IMR-90 (cell line): ENCODE results near the gene ICAM2. TPM values are rescaled to one million over a fixed set of nuclear protein-coding genes. Genes with fewer than 3 reads are reported as not detected.

ENCODE experiments used
- ATAC-seq: fragments of 200-7000 bp; cut with Tn5 transposase; 2 replicates; pipeline ENCODE4 v1.9.1; 2020; ENCODE audit warnings: low read depth, mild to moderate bottlenecking, moderate library complexity
- BruUV-seq: library from RNA; stranded (reverse); fragments of 400-500 nt; replicated peaks from 2 replicates; lab custom pipeline; 2021; lab: Mats Ljungman, UMichigan
- CTCF ChIA-PET: fragments of 300-600 bp; formaldehyde crosslinking; extraction: SDS; loops from one replicate; lab custom pipeline; 2021; ENCODE audit warnings: antibody characterized with exemption; lab: Yijun Ruan, JAX
- POLR2A ChIA-PET: fragments of 300-600 bp; sonication (Branson Sonifier 250); formaldehyde crosslinking; loops from one replicate; lab custom pipeline; 2022; ENCODE audit warnings: antibody characterized with exemption; ENCODE audit not compliant: unreplicated experiment; lab: Charles Lee
- DNase-seq: peaks from one replicate; pipeline ENCODE4 v3.0.0; 2013
- H2AFZ ChIP-seq: replicated peaks from 2 replicates; pipeline ENCODE3; 2013; ENCODE audit warnings: low read length, mild to moderate bottlenecking; ENCODE audit not compliant: poor library complexity
- H2AK5ac ChIP-seq: 2 replicates; pipeline ENCODE4 v1.6.1; 2013; ENCODE audit warnings: low read depth, low read length, inconsistent platforms
- H2AK9ac ChIP-seq: replicated peaks from 2 replicates; pipeline ENCODE3; 2013; ENCODE audit warnings: mild to moderate bottlenecking, low read depth, low read length, moderate library complexity; ENCODE audit not compliant: poor library complexity
- H2BK120ac ChIP-seq: 2 replicates; pipeline ENCODE4 v1.6.1; 2013; ENCODE audit warnings: low read depth, low read length, inconsistent platforms
- H2BK15ac ChIP-seq: 3 replicates; pipeline ENCODE4 v1.6.1; 2013; ENCODE audit warnings: low read depth, low read length, inconsistent platforms
- H2BK20ac ChIP-seq: 2 replicates; pipeline ENCODE4 v1.6.1; 2013; ENCODE audit warnings: low read depth, mild to moderate bottlenecking, inconsistent platforms, low read length, moderate library complexity
- H2BK5ac ChIP-seq: 2 replicates; pipeline ENCODE4 v1.6.1; 2013; ENCODE audit warnings: mild to moderate bottlenecking, low read depth, low read length, inconsistent platforms; ENCODE audit not compliant: poor library complexity, severe bottlenecking
- H3K14ac ChIP-seq: replicated peaks from 2 replicates; pipeline ENCODE4 v1.6.1; 2013; ENCODE audit warnings: low read depth, low read length, inconsistent platforms
- H3K18ac ChIP-seq: 2 replicates; pipeline ENCODE4 v1.6.1; 2013; ENCODE audit warnings: low read depth, low read length, control low read depth
- H3K23ac ChIP-seq: 2 replicates; pipeline ENCODE4 v1.6.1; 2013; ENCODE audit warnings: low read depth, low read length, inconsistent platforms
- H3K27ac ChIP-seq: 2 replicates; pipeline ENCODE4 v1.5.1; 2013; ENCODE audit warnings: mild to moderate bottlenecking, control low read depth, low read length; ENCODE audit not compliant: insufficient read depth
- H3K27me3 ChIP-seq: 2 replicates; pipeline ENCODE4 v1.6.1; 2013; ENCODE audit warnings: low read length; ENCODE audit not compliant: control insufficient read depth, insufficient read depth
- H3K36me3 ChIP-seq: 2 replicates; pipeline ENCODE4 v1.6.1; 2013; ENCODE audit warnings: low read length, mixed read lengths; ENCODE audit not compliant: control insufficient read depth, insufficient read depth
- H3K4ac ChIP-seq: 2 replicates; pipeline ENCODE4 v1.6.1; 2013; ENCODE audit warnings: low read depth, low read length, inconsistent platforms
- H3K4me1 ChIP-seq: 2 replicates; pipeline ENCODE4 v1.6.1; 2013; ENCODE audit warnings: low read length, mixed read lengths; ENCODE audit not compliant: control insufficient read depth, insufficient read depth
- H3K4me2 ChIP-seq: 2 replicates; pipeline ENCODE4 v1.6.1; 2013; ENCODE audit warnings: low read depth, mild to moderate bottlenecking, control low read depth, low read length, moderate library complexity
- H3K4me3 ChIP-seq: 2 replicates; pipeline ENCODE4 v1.5.1; 2013; ENCODE audit warnings: low read depth, mild to moderate bottlenecking, control low read depth, low read length, moderate library complexity; ENCODE audit not compliant: insufficient read depth
- H3K56ac ChIP-seq: 2 replicates; pipeline ENCODE4 v1.6.1; 2013; ENCODE audit warnings: low read length, inconsistent platforms; ENCODE audit not compliant: insufficient read depth; ENCODE audit errors: extremely low read depth
- H3K79me1 ChIP-seq, 2 experiments: 2 replicates each; pipeline ENCODE4 v1.6.1; 2013; ENCODE audit warnings: low read length in 2 of 2, inconsistent platforms in 1 of 2, low read depth in 1 of 2
- H3K9ac ChIP-seq: 2 replicates; pipeline ENCODE4 v1.6.1; 2013; ENCODE audit warnings: low read depth, low read length, control low read depth
- H3K9me1 ChIP-seq: 2 replicates; pipeline ENCODE4 v1.6.1; 2013; ENCODE audit warnings: low read length, inconsistent platforms; ENCODE audit not compliant: insufficient read depth
- H3K9me3 ChIP-seq: 2 replicates; pipeline ENCODE4 v1.6.1; 2013; ENCODE audit warnings: low read length; ENCODE audit not compliant: control insufficient read depth, insufficient read depth
- H4K20me1 ChIP-seq: 2 replicates; pipeline ENCODE4 v1.6.1; 2013; ENCODE audit warnings: low read length, inconsistent platforms; ENCODE audit not compliant: insufficient read depth
- H4K5ac ChIP-seq: 2 replicates; pipeline ENCODE4 v1.6.1; 2013; ENCODE audit warnings: mild to moderate bottlenecking, low read depth, low read length, control low read depth
- H4K8ac ChIP-seq, 2 experiments: 2 replicates each; pipeline ENCODE4 v1.6.1; 2013; ENCODE audit warnings: low read depth in 2 of 2, low read length in 2 of 2, control low read depth in 1 of 2, inconsistent platforms in 1 of 2
- H4K91ac ChIP-seq: 2 replicates; pipeline ENCODE4 v1.6.1; 2013; ENCODE audit warnings: low read depth, low read length, inconsistent platforms; ENCODE audit not compliant: insufficient read depth
- BHLHE40 ChIP-seq: fragments of 150-350 bp; IDR thresholded peaks from 2 replicates; pipeline ENCODE4 v1.6.1; 2016; ENCODE audit warnings: mild to moderate bottlenecking, low read depth, low read length
- CEBPB ChIP-seq: IDR thresholded peaks from 2 replicates; pipeline ENCODE4 v1.6.1; 2012; ENCODE audit warnings: low read depth, low read length, improper control_type of control experiment
- CHD1 ChIP-seq: IDR thresholded peaks from 2 replicates; pipeline ENCODE4 v1.6.1; 2012; ENCODE audit warnings: low read depth, low read length, improper control_type of control experiment
- CTCF ChIP-seq: conservative IDR thresholded peaks from 2 replicates; pipeline ENCODE4 v1.5.1; 2012; ENCODE audit warnings: mild to moderate bottlenecking, low read depth, low read length, improper control_type of control experiment
- FOS ChIP-seq: fragments of 150-350 bp; IDR thresholded peaks from 2 replicates; pipeline ENCODE4 v1.6.1; 2016; ENCODE audit warnings: low read depth, low read length
- MAFK ChIP-seq: IDR thresholded peaks from 2 replicates; pipeline ENCODE4 v1.6.1; 2012; ENCODE audit warnings: low read depth, low read length, improper control_type of control experiment
- MAZ ChIP-seq: IDR thresholded peaks from 2 replicates; pipeline ENCODE4 v1.6.1; 2012; ENCODE audit warnings: low read depth, mild to moderate bottlenecking, low read length, improper control_type of control experiment, moderate library complexity, borderline replicate concordance
- MXI1 ChIP-seq: IDR thresholded peaks from 2 replicates; pipeline ENCODE4 v1.6.1; 2012; ENCODE audit warnings: low read depth, mild to moderate bottlenecking, low read length, moderate library complexity, borderline replicate concordance
- NFE2L2 ChIP-seq: fragments of 150-350 bp; IDR thresholded peaks from 2 replicates; pipeline ENCODE4 v1.6.1; 2016; ENCODE audit warnings: low read depth, mild to moderate bottlenecking, low read length
- POLR2A ChIP-seq: IDR thresholded peaks from 2 replicates; pipeline ENCODE4 v1.6.1; 2012; ENCODE audit warnings: mild to moderate bottlenecking, low read depth, low read length
- RAD21 ChIP-seq: IDR thresholded peaks from 2 replicates; pipeline ENCODE4 v1.6.1; 2012; ENCODE audit warnings: low read length, improper control_type of control experiment
- RCOR1 ChIP-seq: IDR thresholded peaks from 2 replicates; pipeline ENCODE4 v1.6.1; 2012; ENCODE audit warnings: mild to moderate bottlenecking, low read length, improper control_type of control experiment; ENCODE audit not compliant: insufficient replicate concordance
- RFX5 ChIP-seq: IDR thresholded peaks from 2 replicates; pipeline ENCODE4 v1.8.0; 2012; ENCODE audit warnings: low read depth, mild to moderate bottlenecking, low read length, moderate library complexity
- SMC3 ChIP-seq: fragments of 150-350 bp; IDR thresholded peaks from 2 replicates; pipeline ENCODE4 v1.6.1; 2016; ENCODE audit warnings: low read depth, mild to moderate bottlenecking, antibody characterized with exemption, low read length, moderate library complexity
- WGBS, 2 experiments: methylation state at CpG; one replicate each; pipeline versions ENCODE4 v1.1.5 to v1.1.7; 2013; ENCODE audit warnings: missing lambda C conversion rate in 2 of 2; ENCODE audit not compliant: insufficient read length in 1 of 2; ENCODE audit errors: extremely low coverage in 2 of 2; 5-methylcytosine and 5-hydroxymethylcytosine counted together
- dilution Hi-C: fragments of 300-500 bp; cut with HindIII; formaldehyde crosslinking; loops from one replicate; pipeline ENCODE4 v1.14.3; 2018; ENCODE audit warnings: low sequenced_read_pairs; ENCODE audit not compliant: unreplicated experiment
- in situ Hi-C: fragments of 300-500 bp; cut with MboI; formaldehyde crosslinking; loops from 3 replicates; pipeline ENCODE4 v1.14.3; 2019; ENCODE audit warnings: low sequenced_read_pairs, inconsistent platforms, mixed read lengths
- intact Hi-C: fragments of 100-400 bp; cut with micrococcal nuclease; formaldehyde crosslinking; loops from 2 replicates; pipeline ENCODE4 v1.10.0; 2022
- polyA plus RNA-seq, 3 experiments: library from polyadenylated mRNA; depleted of rRNA; stranded (reverse); fragments of >200 nt; gene quantifications; 2 replicates each; pipeline ENCODE4 v1.2.3, GENCODE V29; 2012; ENCODE audit warnings: low replicate concordance in 1 of 3
- total RNA-seq: library from RNA; depleted of rRNA; stranded (reverse); fragments of >200 nt; gene quantifications from 2 replicates; pipeline ENCODE4 v1.2.3, GENCODE V29; 2012
- TF ChIP-seq, protein P1 (sequence below): fragments of 150-350 bp; IDR thresholded peaks from 2 replicates; pipeline ENCODE4 v1.6.1; 2017; ENCODE audit warnings: mild to moderate bottlenecking, antibody characterized with exemption, low read length, low read depth

ICAM2 gene
- total and polyA plus RNA-seq, 2 of the 4 experiments (the other 2 are of a cell fraction) = 0.12 TPM; not detected in 1

DNA sequence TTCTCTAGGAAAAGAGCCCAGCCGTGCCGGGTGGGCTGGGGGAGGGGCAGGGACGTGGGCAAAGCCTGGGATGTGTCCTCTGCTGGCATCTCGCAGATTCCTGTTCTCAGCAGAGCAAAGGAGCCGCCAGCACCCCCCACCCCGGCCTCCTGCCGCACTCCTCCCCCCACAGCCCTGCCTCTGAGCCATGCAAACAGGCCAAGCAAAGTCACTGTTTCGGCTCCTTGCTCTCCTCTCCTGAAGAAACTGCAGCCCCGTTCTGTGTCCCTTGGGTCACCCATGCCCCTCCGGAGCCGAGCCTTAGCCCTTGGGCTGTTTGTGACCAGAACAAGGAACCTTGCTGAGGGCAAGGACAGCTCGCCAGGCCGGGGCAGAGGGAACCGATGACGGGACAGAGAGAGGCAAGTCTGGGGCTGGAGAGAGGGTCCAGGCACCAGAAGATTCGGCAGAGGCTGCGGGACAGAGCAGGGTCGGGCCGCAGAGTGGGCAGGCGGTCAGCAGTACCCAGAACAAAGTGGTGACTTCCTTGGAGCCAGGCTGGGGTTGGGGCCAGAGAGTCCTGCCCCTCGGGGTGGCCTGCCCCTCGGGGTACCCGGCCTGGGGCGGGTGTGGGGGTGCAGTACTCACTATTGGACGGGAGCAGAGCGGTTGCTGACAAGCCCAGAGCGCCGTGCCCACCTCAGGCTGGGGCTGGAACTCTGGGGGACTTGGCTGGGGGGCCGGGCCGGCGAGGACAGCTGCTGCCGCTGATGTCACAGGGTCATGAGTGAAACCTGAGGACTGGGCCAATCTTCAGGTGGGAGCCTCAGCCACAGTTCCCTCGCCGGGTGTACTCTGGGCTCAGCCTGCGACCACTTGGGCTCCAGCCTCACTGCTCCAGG, 31.5 kb downstream of the ICAM2 start:
- peaks cover 8% of the 10 kb centered on the region; the same call in 1 of the 2 replicates for H3K4me1 ChIP-seq
- H4K8ac ChIP-seq = no peak overlapping the region
- no peaks in the 10 kb centered on the region for H3K36me3 ChIP-seq
- peak overlapping the region; percentile 55; the same call in 1 of the 2 replicates for H4K5ac ChIP-seq
- intact Hi-C loops = no loop called here
- H2AK9ac ChIP-seq = no peak overlapping the region
- 0 out of 2 replicates have a peak overlapping the region, but pooled peaks have one; percentile 59 for H3K14ac ChIP-seq
- POLR2A ChIA-PET = interaction anchor here (0.5 kb wide), 1 partner anchor 315 kb away, joined by 9 read pairs; no protein-coding TSS in a partner anchor
- H2BK20ac ChIP-seq = no peak overlapping the region
- H3K56ac ChIP-seq = no peak overlapping the region
- peak overlapping the region; percentile 72 for H2AFZ ChIP-seq
- BruUV-seq = no TSS peak
- H3K18ac ChIP-seq = no peak overlapping the region
- H3K27ac ChIP-seq = no peak overlapping the region
- ATAC-seq = 0 out of 2 replicates have a peak, but pooled peaks have one; percentile 10
- H3K9me3 ChIP-seq = no peaks in the 10 kb centered on the region
- peaks cover 37% of the 10 kb centered on the region for H3K27me3 ChIP-seq
- no peak overlapping the region for H3K4me2 ChIP-seq
- H4K91ac ChIP-seq = no peak overlapping the region
- no peak overlapping the region for H3K23ac ChIP-seq
- no peak overlapping the region; the same call in 1 of the 2 replicates for H2AK5ac ChIP-seq
- no peak for DNase-seq
- no peaks in the 10 kb centered on the region for H3K79me1 ChIP-seq
- H3K9me1 ChIP-seq = peaks cover 9% of the 10 kb centered on the region; the same call in 1 of the 2 replicates
- WGBS, 2 experiments = 41% methylated on average over 23 of the region's 35 CpGs; no CpG with 5 or more reads in 1 of the 2 experiments
- in situ Hi-C loops = no loop called here
- no peak overlapping the region for H2BK120ac ChIP-seq
- H3K4ac ChIP-seq = no peak overlapping the region
- no peak overlapping the region for H2BK15ac ChIP-seq
- no peak overlapping the region; the same call in 1 of the 2 replicates for H3K9ac ChIP-seq
- H3K4me3 ChIP-seq = no peak overlapping the region
- H2BK5ac ChIP-seq = no peak overlapping the region
- H4K20me1 ChIP-seq = no peaks in the 10 kb centered on the region
- CTCF ChIA-PET = interaction anchor here (0.5 to 1.4 kb wide), 2 partner anchors 70 to 293 kb away, joined by 3 to 5 read pairs; no protein-coding TSS in a partner anchor
- dilution Hi-C loops = no loop called here
- TF ChIP-seq RFX5 (no peak), POLR2A (no peak), FOS (no peak), CHD1 (no peak), BHLHE40 (no peak), NFE2L2 (no peak), RAD21 (no peak), CEBPB (no peak), MAZ (no peak; the same call in 1 of the 2 replicates), MAFK (no peak), SMC3 (no peak), MXI1 (no peak), RCOR1 (no peak), CTCF (no peak)
- TF ChIP-seq, protein P1, sequence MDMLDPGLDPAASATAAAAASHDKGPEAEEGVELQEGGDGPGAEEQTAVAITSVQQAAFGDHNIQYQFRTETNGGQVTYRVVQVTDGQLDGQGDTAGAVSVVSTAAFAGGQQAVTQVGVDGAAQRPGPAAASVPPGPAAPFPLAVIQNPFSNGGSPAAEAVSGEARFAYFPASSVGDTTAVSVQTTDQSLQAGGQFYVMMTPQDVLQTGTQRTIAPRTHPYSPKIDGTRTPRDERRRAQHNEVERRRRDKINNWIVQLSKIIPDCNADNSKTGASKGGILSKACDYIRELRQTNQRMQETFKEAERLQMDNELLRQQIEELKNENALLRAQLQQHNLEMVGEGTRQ = no peak
